ENCODE data around the gene TLX1. TPM values are rescaled to one million over a fixed set of nuclear protein-coding genes. Genes with fewer than 3 reads are reported as not detected.

Gene TLX1
- total and polyA plus RNA-seq, 7 donors = 0.07 TPM; not detected in 6

- H3K27ac ChIP-seq = no peak overlapping the region
- H3K4me1 ChIP-seq = no peaks in the 10 kb centered on the region
- intact Hi-C loops (cut with DNase I) = no loop called here
- H3K27me3 ChIP-seq = peaks cover 5 to 95% (median 47%) of the 10 kb centered on the region in 3 donors
- no peaks in the 10 kb centered on the region for H3K9me3 ChIP-seq
- no peak for DNase-seq
- 53 to 76% methylated on average over 11 of the region's 11 CpGs for WGBS, 2 donors
- H3K36me3 ChIP-seq = no peaks in the 10 kb centered on the region
- TF ChIP-seq POLR2A (IDR thresholded peaks at IDR 0.05) (no peak), CTCF (IDR thresholded peaks at IDR 0.05) (no peak), POLR2AphosphoS5 (IDR thresholded peaks at IDR 0.05) (no peak), EP300 (IDR thresholded peaks at IDR 0.05) (no peak)
- no peak overlapping the region for H3K4me3 ChIP-seq
These were observed 41.4 kb upstream of the TLX1 start for GRCh38 chr10:101089520-101090299.

- no peak for DNase-seq
- TF ChIP-seq POLR2A (IDR thresholded peaks at IDR 0.05) = no peak
- TF ChIP-seq POLR2AphosphoS5 (IDR thresholded peaks at IDR 0.05) = no peak
- no peak for TF ChIP-seq EP300 (IDR thresholded peaks at IDR 0.05)
- no peak for TF ChIP-seq CTCF (IDR thresholded peaks at IDR 0.05)
- peaks cover 5 to 96% (median 56%) of the 10 kb centered on the region in 3 donors for H3K27me3 ChIP-seq
- intact Hi-C loops (cut with DNase I) = no loop called here
- no peaks in the 10 kb centered on the region for H3K36me3 ChIP-seq
- H3K9me3 ChIP-seq = no peaks in the 10 kb centered on the region
- no peaks in the 10 kb centered on the region for H3K4me1 ChIP-seq
- 80 to 88% methylated on average over 5 of the region's 5 CpGs for WGBS, 2 donors
- H3K4me3 ChIP-seq = no peak overlapping the region
- no peak overlapping the region for H3K27ac ChIP-seq
These were observed 40.5 kb upstream of the TLX1 start for GRCh38 chr10:101090597-101090996.

GRCh38 chr10:101091546-101092290, 39.4 kb upstream of the TLX1 start:
- WGBS, 2 donors = 35 to 61% methylated on average over 12 of the region's 12 CpGs
- H3K27me3 ChIP-seq = peaks cover 5 to 98% (median 63%) of the 10 kb centered on the region in 3 donors
- intact Hi-C loops (cut with DNase I) = no loop called here
- H3K27ac ChIP-seq = no peak overlapping the region
- no peaks in the 10 kb centered on the region for H3K4me1 ChIP-seq
- no peak for TF ChIP-seq POLR2AphosphoS5 (IDR thresholded peaks at IDR 0.05)
- TF ChIP-seq CTCF (IDR thresholded peaks at IDR 0.05) = no peak
- no peak for TF ChIP-seq EP300 (IDR thresholded peaks at IDR 0.05)
- TF ChIP-seq POLR2A (IDR thresholded peaks at IDR 0.05) = no peak
- no peak overlapping the region for H3K4me3 ChIP-seq
- no peaks in the 10 kb centered on the region for H3K9me3 ChIP-seq
- H3K36me3 ChIP-seq = no peaks in the 10 kb centered on the region
- DNase-seq = no peak

- WGBS, 2 donors = 38 to 46% methylated on average over 9 of the region's 9 CpGs
- H3K9me3 ChIP-seq = no peaks in the 10 kb centered on the region
- intact Hi-C loops (cut with DNase I) = no loop called here
These were observed 38.2 kb upstream of the TLX1 start for GRCh38 chr10:101092881-101093354.

More at GRCh38 chr10:101092881-101093354, 38.2 kb upstream of the TLX1 start:
- no peak for DNase-seq
- TF ChIP-seq POLR2AphosphoS5 (IDR thresholded peaks at IDR 0.05) = no peak
- TF ChIP-seq POLR2A (IDR thresholded peaks at IDR 0.05) = no peak
- no peak for TF ChIP-seq EP300 (IDR thresholded peaks at IDR 0.05)
- TF ChIP-seq CTCF (IDR thresholded peaks at IDR 0.05) = no peak
- H3K4me3 ChIP-seq = no peak overlapping the region
- no peaks in the 10 kb centered on the region for H3K36me3 ChIP-seq
- no peak overlapping the region for H3K27ac ChIP-seq
- no peaks in the 10 kb centered on the region for H3K4me1 ChIP-seq
- H3K27me3 ChIP-seq = peaks cover 5 to 97% (median 53%) of the 10 kb centered on the region in 3 donors
